GF-D8 (cell line): ENCODE results near the gene KCNK10.
"Not testable (repeated sequence)": the region's sequence is repeated elsewhere in the genome, so short reads cannot be mapped to it uniquely, and the experiment has no call there.

Source experiments
- DNase-seq: peaks from one replicate; lab custom pipeline; 2025; lab: John Stamatoyannopoulos, UW

Gene KCNK10

DNA sequence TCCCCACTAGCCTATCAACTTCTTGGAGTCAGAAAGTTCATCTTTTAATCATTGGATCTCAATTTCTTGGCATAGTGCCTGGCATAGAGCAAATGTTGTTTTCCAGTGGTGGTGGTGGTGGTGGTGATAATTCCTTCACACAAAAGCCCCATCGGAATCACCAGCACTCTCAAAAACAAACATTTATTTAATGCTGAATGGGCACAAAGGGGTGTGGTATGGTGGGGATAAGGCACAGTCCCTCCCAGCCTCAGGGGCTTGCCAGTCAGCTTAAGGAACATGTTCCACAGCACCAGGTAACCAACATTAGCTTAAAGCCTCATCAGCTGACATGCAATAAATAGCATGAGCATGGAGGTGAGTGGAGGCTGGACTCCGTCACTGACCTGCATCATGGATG, 56.6 kb downstream of the KCNK10 start:
- DNase-seq, result no peak

DNA sequence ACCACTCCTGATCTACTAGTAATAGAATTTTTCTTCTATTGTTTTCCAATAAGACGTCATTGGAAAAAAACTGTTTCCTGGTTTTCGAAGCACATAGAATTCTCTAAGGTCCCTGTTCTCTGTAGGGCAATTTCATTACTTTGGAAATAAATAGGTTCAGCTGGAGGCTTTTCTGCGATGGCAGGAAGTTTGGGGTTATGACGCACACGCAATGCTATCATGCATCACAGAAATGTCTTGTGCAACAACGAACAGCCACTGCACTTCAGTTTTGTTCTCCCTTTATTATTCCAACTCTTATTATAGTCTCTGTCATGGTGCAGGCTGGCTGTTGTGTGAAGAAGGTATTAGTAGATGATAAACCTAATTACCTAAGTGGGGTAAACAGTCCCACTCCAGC, 59.0 kb downstream of the KCNK10 start:
- no peak for DNase-seq

DNA sequence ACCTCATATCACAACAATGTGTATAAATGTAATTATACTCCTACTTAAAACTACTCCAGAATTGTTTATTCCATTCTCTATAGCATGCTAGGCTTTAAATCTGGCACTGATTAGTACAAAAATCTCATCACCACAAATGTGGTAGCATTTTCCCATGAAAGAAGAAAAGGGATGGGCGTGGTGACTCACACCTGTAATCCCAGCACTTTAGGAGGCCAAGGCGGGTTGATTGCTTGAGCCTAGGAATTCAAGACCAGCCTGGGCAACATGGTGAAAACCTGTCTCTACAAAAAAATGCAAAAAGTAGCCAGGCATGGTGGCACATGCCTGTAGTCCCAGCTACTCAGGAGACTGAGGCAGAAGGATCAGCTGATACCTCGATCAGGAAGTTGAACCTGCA, 61.8 kb downstream of the KCNK10 start:
- not testable (repeated sequence) for DNase-seq

DNA sequence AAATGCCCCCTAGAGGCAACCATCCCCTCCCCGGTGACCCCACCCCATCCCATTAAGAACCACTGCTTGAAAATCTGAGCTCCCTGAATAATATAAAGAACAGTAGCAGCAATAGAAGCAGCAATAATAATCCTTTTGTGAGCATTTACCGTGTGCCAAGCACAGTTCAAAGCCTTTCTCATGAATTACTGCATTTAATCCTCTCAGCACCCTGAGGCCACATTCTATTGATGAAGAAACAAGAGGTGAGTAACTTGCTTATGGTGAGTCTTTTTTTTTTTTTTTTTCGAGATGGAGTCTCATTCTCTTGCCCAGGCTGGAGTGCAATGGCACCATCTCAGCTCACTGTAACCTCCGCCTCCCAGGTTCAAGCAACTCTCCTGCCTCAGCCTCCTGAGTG, 65.0 kb downstream of the KCNK10 start:
- DNase-seq, result no peak

DNA sequence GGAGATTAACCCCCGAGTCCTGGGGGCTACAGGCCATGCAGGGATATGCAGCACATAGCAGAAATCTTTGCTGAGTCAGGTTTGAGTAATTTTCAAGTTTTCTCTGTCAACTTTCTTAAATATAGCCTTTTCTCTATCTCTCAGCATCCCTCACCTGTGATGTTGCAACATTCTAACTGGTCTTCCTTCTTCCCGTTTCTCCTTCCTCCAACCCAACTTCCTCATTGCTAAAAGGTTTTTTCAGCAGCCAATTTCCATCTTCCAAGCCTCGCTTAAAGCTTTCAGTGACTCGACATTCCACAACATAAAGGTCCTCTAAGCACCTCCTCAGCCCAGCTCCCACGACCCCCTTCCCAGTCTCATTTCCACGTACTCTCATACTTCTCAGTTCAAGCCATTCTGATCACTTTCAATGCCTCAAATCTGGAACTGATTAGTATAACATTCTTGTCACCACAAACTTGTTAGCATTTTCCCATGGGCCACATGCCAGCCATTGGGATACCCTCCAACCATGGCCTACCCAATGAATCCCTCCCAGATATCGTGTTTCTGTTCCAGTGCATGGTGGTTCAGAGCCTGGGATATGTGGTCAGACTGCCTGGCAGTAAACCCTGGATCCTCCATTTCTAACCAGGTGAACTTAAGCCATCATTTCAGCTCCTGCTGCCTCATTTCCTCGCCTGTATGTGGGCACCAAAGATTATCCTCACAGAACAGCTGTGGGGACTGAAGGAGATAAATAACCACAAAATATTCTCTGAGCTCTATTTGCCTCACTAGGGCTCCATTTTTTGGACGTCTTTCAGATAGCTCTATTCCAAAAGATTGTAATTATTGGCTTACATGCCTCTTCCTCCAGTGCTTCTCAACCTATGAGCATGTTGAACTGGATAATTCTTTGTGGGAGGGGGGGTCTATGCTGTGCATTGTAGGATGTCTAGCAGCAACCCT, 65.8 kb downstream of the KCNK10 start:
- DNase-seq, result no peak

DNA sequence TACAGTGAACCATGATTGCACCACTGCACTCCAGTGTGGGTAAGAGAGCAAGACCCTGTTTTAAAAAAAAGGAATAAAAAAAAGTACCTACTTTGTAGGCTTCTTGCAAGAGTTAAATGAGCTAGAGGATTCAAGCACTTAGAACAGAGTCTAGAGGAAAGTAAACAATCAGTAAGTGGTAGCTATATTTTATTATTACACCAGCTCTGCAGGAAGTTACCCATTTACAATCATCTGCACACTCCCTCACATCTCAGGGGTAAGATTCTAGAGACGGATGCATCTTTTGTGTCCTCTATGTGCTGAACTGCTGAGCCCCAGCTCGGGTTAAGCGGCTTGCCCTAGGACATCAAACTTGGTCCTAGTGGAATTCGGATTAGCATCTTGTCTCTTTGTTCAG, 67.3 kb downstream of the KCNK10 start:
- no peak for DNase-seq

DNA sequence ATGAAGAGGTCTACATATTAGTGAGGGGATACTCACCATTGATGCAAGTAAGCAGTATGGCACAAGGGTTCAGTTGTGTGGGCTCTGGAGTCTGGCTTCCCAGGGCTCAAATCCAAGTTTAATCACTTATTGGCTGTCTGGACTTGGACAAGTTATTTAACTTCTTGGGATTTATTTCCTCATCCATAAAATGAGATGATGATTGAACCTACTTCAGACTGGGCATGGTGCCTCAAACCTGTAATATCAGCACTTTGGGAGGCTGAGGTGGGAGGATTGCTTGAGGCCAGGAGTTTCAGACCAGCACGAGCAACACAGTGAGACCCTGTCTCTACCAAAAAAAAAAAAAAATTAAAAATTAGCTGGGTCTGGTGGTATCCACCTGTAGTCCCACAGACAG, 67.9 kb downstream of the KCNK10 start:
- no peak for DNase-seq

DNA sequence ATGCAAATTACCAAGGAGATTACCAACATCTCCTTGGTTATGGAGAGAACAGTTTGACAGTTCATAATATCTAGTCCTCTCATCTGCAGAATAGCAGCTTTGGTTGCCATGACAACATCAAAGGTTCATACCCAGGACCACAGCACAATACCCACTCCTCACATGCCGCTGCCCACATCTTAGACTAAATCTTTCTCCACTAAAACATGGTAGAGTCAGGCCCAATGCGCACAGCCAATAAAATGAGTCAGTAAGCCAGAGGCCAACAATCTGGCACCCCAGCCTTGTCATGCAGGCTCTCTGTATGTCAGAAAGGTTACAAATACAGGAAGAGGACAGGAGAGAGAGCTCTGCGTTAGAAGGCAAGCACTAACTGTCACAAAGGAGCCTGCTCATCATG, 70.6 kb downstream of the KCNK10 start:
- DNase-seq, result no peak

DNA sequence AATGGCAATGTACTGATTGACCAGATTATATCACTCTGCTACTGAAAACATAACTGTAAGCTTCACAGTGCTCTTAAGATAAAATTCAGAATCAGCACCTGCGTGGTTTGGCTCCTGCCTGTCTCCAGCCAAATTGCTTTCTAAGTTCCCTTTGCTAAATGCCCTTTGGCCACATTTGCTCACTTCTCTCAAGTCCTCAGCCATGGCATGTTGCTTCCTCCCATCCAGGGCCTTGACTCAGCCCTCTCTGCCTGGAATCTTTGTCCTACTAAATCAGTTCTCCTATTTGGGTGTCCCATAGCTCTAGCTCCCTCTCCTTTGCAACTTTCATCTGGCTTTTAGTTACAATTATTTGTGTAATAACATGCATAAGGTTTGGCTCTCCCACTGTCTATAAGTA, 71.4 kb downstream of the KCNK10 start:
- no peak for DNase-seq

DNA sequence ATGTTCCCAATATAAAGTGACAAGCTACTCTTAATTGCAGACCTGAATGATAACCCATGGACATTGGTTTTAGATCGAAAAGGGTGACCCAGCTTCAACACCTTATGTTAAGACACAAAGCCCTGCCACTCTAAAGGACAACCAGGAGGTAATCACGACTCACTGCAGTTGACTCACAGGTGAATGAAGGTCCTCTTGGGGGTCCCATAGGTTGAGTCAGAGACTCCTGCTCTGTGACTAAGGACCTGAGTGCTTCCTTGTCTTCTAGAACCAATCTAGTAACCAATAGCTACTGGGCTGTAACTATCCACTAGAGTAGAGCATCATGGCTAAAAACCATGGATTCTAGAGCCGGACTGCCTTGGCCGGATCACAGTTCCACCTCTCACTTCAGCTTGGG, 73.8 kb downstream of the KCNK10 start:
- no peak for DNase-seq

DNA sequence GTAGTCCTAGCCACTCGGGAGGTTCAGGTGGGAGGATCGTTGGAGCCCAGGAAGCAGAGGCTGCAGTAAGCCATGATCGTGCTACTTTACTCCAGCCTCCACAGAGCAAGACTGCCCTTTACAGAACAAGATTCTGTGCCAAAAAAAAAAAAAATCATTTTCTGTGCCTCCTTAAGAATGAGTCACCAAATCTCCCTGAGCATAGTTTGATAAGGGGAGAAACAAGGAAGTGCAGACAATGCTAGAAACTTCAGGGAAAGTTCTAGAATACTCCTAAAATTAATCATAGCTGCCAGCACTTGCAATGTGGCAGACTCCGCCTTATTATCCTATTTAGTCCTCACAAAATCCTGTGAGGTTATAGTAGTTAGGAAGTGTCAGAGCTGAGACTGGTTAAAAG, 74.5 kb downstream of the KCNK10 start:
- DNase-seq, result no peak

DNA sequence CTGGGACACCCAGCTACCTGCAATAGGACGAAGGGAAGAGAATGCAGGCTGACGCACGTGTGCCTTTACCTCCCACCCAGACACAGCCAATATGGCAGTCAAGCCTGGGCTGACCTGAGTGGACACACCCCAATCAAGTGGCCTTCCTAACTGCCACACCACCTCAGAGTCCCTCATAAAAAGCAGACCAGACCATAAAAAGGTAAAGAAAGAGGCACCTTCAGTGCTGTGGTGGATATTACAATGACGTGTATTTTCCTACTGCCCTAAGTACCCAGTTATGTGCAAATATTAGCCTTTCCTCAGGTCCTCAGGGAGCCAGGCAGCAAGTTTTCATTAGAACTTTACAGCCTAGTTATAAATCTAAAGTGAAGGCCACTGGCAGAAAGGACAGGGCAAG, 75.8 kb downstream of the KCNK10 start:
- no peak for DNase-seq

DNA sequence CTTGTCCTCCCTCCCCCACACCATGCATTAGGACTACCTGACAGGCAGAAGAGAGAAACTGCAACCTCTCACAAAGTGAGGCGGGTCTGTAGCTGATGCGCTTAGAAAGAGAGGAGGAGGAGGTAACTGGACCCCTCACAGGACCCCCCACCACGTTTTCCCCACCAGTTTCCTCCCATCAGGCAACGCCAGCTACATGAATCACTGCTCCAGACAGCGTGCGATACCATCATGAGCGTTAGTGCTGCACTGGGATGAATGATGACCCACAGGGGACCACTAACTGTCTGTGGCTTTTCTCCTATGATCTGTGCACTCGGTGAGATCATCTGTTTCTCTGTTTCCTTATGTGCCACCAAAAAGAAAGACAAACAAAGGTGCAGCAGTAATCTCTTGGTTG, 77.7 kb downstream of the KCNK10 start:
- DNase-seq, result no peak

DNA sequence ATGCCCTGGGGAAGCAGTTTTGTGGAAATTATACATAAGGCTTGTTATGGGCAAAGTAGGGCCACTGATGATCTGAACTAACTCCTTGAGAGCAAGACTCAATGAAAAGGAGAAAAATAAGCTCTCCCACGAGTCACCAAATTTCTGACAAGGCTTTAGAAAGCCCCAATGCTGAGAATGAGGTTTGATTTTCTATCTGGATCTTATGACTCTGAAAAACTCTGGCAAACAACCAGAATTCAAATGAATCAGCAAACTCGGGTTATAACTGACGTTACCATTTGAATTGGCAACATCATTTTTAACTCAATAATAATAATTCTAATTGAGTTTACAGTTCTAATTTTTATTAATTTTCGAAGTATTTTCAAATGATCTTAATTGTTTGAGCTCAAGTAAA, 79.1 kb downstream of the KCNK10 start:
- no peak for DNase-seq

DNA sequence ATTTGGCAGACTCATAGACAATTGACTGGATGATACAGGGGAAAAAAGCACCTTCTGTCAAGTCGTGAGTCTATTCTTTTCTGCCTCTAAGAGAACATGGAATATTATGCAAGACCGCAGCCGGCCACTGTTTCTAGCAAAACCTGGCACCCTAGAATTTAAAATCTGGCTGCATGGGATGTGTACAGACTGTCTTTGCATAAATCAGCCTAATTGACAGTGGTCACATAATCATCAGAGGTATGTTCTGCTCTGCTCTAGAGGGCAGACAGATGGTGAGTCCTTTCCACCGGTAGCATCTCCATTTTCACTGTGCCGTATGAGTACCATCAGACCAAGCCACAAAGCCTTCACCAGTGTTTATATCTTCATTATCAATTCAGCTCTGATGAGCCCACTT, 80.6 kb downstream of the KCNK10 start:
- no peak for DNase-seq

DNA sequence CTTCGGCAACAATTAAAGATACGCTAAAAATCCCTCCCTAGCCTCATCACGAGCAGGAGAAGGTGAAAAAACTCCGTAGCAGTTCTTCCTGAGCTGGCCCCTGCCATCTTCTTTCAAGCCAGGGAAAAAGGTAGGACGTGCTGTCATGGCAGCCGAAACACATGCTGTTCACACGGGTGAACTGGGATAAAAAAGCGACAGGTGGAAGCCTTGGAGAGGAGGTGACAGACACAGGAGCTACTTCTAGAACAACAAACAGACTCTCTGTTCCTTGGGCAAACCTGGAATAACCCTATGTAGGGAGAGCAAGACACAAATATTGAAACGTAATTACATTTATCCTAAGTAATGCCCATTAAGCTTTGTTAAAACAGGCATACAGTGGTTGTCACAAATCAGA, 81.3 kb downstream of the KCNK10 start:
- DNase-seq, result no peak

DNA sequence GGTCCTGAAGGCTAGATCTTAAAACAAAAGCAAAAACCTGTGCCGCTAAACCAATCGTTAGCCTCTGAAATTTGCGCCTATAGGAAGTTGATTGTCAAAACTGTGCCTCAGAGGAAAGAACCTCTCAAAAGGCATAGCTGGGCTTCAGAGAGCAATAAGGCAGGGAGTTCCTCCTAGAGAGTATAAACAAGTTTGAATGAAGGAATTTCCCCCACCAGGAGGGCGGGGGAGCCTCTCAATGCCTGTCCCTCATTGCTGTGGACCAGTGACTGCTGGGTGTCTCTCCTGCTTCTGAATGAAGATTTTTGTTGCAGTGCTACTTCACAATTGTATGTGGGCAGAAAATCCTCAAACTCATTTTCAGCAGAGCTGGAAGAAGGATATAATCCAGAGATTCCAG, 88.6 kb downstream of the KCNK10 start:
- DNase-seq, result no peak

DNA sequence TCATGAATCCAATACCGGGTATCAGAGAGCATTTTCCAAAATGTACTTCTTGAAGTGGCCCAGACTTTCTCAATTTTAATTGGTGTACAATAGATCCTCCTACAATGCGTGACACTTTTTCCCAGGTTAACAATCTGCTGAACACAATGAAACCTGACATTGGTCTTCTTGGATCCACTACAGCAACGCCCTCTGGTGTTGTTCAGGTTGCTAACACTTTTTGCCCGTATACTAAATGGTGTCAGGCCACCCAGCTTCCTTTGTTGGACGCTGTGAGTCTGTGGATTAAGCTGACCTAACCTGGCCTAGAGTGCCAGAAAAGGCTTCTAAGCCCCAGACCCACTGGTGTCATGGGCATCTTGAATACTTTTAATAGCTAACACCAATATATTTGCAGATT, 89.2 kb downstream of the KCNK10 start:
- DNase-seq, result no peak

DNA sequence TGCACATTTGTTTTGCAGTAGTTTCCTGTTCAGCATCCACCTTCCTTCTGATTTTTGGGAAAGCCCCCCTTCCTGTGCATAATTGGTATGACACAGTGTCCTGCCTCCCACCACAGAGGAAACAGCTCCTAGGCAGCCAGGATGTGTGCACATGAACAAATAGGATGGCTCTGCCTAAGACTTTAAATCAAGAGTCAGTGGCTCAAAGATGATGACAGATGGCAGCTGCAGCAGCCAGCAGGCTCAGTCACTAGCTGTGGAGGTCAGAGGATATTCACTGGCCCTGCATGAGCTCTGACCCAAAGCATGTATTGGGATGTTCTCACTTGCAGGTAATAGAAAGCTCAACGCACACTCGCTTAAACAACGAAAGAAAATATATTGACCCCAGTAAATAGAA, 90.3 kb downstream of the KCNK10 start:
- no peak for DNase-seq

DNA sequence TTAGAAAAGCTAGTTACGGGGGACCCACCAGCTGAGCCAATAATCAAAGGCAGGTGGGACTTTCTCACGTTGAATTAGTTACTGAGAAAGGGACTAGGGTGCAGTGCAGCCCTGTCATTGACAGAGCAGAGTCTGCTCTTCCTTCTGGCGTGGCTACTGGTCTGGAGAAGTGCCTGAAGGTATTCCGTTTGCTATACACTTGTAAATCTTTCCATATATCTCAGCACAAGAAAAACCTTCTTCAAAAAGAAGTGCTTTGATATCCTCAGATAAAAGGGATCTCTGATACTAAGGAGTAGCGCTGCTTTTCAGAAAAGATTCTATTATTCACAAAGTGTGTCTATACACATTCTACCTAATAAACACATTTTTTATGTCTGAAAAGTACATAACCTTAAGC, 91.5 kb downstream of the KCNK10 start:
- no peak for DNase-seq

DNA sequence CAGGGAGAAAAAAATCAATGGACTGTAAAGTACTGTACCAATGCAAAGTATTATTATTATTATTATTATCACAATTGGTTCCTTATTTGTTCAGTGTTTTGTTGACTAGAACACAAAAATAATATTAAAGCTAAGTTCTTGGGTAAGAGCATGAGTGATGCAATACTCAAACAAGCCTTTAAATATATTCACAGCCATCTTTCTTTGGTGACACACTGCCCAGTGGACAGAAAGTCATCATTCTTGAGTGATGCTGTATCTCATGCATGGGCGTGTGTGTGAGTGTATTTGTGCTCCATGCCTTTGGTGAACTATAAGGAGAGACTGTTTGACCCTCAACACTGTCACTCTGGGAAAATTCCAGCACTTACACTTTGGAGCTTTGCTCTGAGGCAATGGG, 93.6 kb downstream of the KCNK10 start:
- DNase-seq, result no peak

DNA sequence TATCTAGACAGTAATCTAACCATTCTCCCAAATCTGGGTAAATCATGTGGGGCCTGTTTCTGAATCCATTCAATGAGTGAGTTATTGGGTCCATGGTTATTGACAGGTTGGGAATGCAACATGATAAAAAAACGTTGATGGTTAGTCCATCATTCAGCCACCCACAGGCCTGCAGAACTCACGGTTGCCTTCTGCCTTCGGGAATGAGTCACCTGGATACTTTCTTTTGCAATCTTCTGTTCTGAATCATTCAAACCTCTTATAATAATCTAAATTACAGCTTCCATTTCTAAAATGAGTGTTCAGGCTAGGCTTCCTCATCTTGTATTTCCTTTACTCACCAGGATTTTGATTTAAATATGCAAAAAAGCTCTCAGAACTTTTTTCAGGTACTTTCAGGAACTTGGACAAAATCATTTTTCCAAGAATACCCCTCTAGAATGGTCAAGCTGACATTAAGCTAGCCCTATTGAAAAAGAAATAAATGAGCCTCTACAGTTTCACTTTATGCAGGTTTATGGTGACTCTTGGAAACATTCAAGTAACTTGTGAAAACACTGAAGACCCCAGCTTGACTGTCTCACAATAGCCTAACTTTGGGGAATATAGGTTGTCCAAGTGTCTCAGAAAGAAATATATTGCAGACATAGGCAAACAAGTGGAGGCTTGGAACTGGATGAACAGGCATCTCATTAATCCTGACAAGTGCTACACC, 94.4 kb downstream of the KCNK10 start:
- no peak for DNase-seq

DNA sequence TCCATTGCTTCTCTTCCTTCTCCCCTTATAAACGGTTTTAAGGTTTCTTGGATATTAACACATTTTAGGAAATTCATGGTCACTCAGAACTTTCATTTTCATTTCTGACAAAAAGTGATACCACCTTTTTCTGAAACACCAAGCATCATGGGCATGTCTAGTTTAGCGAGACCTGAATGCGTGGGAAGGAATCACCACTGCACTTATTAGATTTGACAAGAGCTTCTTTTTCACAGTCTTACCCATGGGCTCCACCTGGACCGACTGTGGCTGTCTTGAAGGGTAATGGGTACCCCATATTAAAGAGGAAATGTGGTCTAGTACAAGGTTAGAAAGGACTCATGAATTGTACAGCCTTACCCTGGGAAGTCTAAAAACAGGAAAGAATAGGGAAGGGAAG, 95.4 kb downstream of the KCNK10 start:
- DNase-seq, result no peak

DNA sequence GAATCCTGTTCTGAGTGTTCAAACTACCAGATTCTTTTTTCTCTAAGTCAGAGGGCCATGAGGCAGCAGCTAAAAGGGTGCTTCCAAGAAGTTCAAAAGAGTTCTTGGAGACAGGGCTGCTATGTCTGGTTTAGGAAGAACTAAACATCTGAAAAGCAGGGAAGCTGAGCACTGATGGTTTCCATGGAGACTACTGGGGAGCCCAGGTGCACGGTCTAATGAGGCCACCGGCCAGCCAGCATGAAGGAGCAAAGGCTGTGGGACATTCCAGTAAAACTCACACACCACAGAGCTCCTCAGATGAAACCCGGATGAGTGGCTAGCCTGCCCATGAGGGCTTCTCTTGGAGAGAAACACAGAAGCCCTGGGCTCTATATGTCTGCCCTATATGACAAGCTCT, 97.3 kb downstream of the KCNK10 start:
- DNase-seq, result no peak
